Stimulated activated CD8-positive, alpha-beta memory T cell treated with anti-CD3 and anti-CD28 coated beads, Interleukin-4, amount 100 ng/mL, for 24 hours (primary cell): ENCODE data around the gene RUFY3.

Experiments
- DNase-seq: peaks from one replicate; pipeline ENCODE4 v3.0.0-alpha.2; 2020; ENCODE audit warnings: low read depth

Gene RUFY3

GRCh38 chr4:70841951-70842350, 120.2 kb downstream of the RUFY3 start:
- DNase-seq, result no peak

- no peak for DNase-seq
Observed at GRCh38 chr4:70842761-70843435, 121.1 kb downstream of the RUFY3 start.

DNA sequence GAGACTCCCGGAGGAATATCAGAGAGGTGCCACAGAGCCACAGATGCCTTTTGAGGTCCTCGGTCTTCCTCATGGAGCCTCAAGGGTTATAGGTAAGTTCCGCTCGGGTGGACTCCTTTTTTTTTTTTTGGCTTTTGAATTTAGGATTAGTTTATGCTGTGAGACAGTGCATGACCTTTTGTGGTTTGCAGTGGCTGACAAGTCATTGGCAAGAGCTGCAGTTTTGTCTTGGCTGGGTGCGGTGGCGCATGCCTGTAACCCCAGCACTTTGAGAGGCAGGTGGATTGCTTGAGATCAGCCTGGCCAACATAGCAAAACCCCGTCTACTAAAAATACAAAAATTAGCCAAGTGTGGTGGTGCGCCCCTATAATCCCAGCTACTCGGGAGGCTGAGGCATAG, 122.4 kb downstream of the RUFY3 start:
- no peak for DNase-seq

DNA sequence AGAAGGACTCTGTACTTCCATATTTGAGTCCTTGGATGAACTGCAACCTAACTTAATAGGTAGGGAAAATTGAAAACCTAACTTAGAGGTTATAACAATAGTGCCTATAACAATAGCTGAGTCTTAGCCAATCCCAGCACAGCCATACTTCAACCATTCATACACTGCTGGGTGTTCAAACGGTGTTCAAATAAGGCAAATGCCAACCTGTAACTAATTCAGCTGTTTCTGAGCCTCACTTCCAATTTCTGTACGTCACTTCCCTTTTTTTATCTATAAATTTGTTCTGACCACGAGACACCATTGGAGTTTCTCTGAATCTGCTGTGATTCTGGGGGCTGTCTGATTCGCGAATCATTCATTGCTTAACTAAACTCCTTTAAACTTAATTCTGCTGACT, 127.5 kb downstream of the RUFY3 start:
- no peak for DNase-seq

DNA sequence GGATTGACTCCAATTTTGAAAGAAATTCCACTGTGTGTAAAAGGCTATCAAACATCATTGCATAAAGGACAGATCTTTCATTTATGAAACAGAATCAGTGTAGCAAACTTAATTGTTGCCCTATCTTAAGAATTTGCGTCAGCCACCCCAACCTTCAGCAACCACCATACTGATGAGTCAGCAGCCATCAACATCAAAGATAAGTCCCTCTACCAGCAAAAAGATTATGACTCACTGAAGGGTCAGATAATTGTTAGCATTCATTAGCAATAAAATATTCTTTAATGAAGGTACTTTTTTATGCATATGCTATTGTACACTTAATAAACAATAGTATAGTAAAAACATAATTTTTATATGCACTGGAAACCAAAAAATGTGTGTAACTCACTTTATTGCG, 133.7 kb downstream of the RUFY3 start:
- no peak for DNase-seq
